OCI-LY1 (cell line): ENCODE results near the gene SSH2.

Source experiments
- H2AFZ ChIP-seq: fragments of 200-600 bp; sonication (generic), shearing (Covaris generic); 2 replicates; pipeline ENCODE4 v1.6.0; 2014; ENCODE audit warnings: antibody characterized with exemption, mild to moderate bottlenecking, low read length
- H3F3A ChIP-seq: fragments of 200-600 bp; sonication (generic), shearing (Covaris generic); 2 replicates; pipeline ENCODE4 v1.6.0; 2014; ENCODE audit warnings: mild to moderate bottlenecking, antibody characterized with exemption, low read length, moderate library complexity; ENCODE audit not compliant: insufficient read depth
- H3K27ac ChIP-seq: fragments of 200-600 bp; sonication (generic); 2 replicates; pipeline ENCODE4 v1.5.1; 2014; ENCODE audit warnings: low read length, mixed run types, mild to moderate bottlenecking, low read depth; ENCODE audit not compliant: poor library complexity, severe bottlenecking
- H3K27me3 ChIP-seq: fragments of 200-600 bp; sonication (generic); 2 replicates; pipeline ENCODE4 v1.6.0; 2014; ENCODE audit warnings: antibody characterized with exemption, mild to moderate bottlenecking, low read length, moderate library complexity; ENCODE audit not compliant: insufficient read depth
- H3K36me3 ChIP-seq: fragments of 200-600 bp; sonication (generic); 2 replicates; pipeline ENCODE4 v1.6.1; 2014; ENCODE audit warnings: mild to moderate bottlenecking, antibody characterized with exemption, low read length, moderate library complexity, mixed read lengths; ENCODE audit not compliant: insufficient read depth
- H3K4me1 ChIP-seq: fragments of 200-600 bp; sonication (generic); 2 replicates; pipeline ENCODE4 v1.5.1; 2014; ENCODE audit warnings: mild to moderate bottlenecking, low read length, moderate library complexity; ENCODE audit not compliant: insufficient read depth, severe bottlenecking
- H3K4me2 ChIP-seq: fragments of 200-600 bp; sonication (generic), shearing (Covaris generic); 2 replicates; pipeline ENCODE4 v1.6.1; 2014; ENCODE audit warnings: low read length
- H3K4me3 ChIP-seq: fragments of 200-600 bp; sonication (generic); 2 replicates; pipeline ENCODE4 v1.5.1; 2014; ENCODE audit warnings: low read length, low read depth, mild to moderate bottlenecking, mixed read lengths; ENCODE audit not compliant: poor library complexity, severe bottlenecking
- H3K79me2 ChIP-seq: fragments of 200-600 bp; shearing (Covaris generic); 2 replicates; pipeline ENCODE4 v1.6.1; 2016; ENCODE audit warnings: mixed run types, low read length, mixed read lengths; ENCODE audit not compliant: insufficient read depth
- H3K9ac ChIP-seq: fragments of 200-600 bp; sonication (generic), shearing (Covaris generic); 2 replicates; pipeline ENCODE4 v1.6.1; 2014; ENCODE audit warnings: mild to moderate bottlenecking, low read length, mixed read lengths
- H3K9me2 ChIP-seq: fragments of 200-600 bp; sonication (generic), shearing (Covaris generic); 2 replicates; pipeline ENCODE4 v1.6.1; 2014; ENCODE audit warnings: low read depth, mild to moderate bottlenecking, low read length, mixed read lengths
- H3K9me3 ChIP-seq: fragments of 200-600 bp; shearing (Covaris generic); 2 replicates; pipeline ENCODE4 v1.6.1; 2014; ENCODE audit warnings: low read length, mixed read lengths
- H4K20me1 ChIP-seq: fragments of 200-600 bp; sonication (generic), shearing (Covaris generic); 2 replicates; pipeline ENCODE4 v1.6.0; 2016; ENCODE audit warnings: mild to moderate bottlenecking, low read length; ENCODE audit not compliant: insufficient read depth
- EZH2 ChIP-seq: fragments of 200-600 bp; sonication (generic), shearing (Covaris generic); IDR thresholded peaks from 2 replicates; pipeline ENCODE4 v1.8.0; 2017; ENCODE audit warnings: borderline replicate concordance, mixed run types, mild to moderate bottlenecking, antibody characterized with exemption, low read length, moderate library complexity, mixed read lengths
- TF ChIP-seq, protein P1 (sequence below): fragments of 200-600 bp; sonication (generic), shearing (Covaris generic); IDR thresholded peaks from 2 replicates; pipeline ENCODE4 v1.5.1; 2017; ENCODE audit warnings: mild to moderate bottlenecking, antibody characterized with exemption, low read length, moderate library complexity, mixed read lengths

The SSH2 gene

DNA sequence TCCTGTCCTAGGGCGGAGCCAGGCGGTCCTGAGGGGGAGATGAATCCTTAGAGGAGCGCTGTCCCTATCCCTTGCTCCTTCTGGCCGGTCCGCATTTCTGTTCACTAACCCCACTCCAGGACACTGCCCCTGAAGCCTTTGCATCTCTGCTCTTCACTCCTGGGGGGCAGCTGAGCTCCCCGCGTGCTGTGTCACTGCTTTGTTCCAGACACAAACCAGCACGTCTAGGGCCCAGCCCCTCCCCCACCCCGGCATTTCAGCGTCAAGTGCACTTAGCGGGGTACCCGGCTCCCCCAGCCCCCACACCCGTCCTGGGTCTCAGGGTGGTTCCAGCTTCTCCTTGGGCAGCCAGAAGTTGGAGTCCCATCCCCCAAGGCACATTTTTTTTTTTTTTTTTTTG, 316.2 kb downstream of the SSH2 start:
- Histone ChIP-seq H3K27ac (no peak overlapping the region), H3K9me2 (no peaks in the 10 kb centered on the region), H3K36me3 (no peaks in the 10 kb centered on the region), H3K4me1 (peaks cover 57% of the 10 kb centered on the region), H3K4me2 (peak overlapping the region; percentile 82), H3K9me3 (no peaks in the 10 kb centered on the region), H4K20me1 (no peaks in the 10 kb centered on the region), H3F3A (no peaks in the 10 kb centered on the region), H3K4me3 (peak overlapping the region; percentile 58), H2AFZ (no peak overlapping the region), H3K9ac (peak overlapping the region; percentile 43; the same call in 1 of the 2 replicates), H3K79me2 (no peaks in the 10 kb centered on the region), H3K27me3 (peaks cover 4% of the 10 kb centered on the region; the same call in 1 of the 2 replicates)
- TF ChIP-seq, protein P1, sequence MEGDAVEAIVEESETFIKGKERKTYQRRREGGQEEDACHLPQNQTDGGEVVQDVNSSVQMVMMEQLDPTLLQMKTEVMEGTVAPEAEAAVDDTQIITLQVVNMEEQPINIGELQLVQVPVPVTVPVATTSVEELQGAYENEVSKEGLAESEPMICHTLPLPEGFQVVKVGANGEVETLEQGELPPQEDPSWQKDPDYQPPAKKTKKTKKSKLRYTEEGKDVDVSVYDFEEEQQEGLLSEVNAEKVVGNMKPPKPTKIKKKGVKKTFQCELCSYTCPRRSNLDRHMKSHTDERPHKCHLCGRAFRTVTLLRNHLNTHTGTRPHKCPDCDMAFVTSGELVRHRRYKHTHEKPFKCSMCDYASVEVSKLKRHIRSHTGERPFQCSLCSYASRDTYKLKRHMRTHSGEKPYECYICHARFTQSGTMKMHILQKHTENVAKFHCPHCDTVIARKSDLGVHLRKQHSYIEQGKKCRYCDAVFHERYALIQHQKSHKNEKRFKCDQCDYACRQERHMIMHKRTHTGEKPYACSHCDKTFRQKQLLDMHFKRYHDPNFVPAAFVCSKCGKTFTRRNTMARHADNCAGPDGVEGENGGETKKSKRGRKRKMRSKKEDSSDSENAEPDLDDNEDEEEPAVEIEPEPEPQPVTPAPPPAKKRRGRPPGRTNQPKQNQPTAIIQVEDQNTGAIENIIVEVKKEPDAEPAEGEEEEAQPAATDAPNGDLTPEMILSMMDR = no peak
- TF ChIP-seq EZH2 = no peak

DNA sequence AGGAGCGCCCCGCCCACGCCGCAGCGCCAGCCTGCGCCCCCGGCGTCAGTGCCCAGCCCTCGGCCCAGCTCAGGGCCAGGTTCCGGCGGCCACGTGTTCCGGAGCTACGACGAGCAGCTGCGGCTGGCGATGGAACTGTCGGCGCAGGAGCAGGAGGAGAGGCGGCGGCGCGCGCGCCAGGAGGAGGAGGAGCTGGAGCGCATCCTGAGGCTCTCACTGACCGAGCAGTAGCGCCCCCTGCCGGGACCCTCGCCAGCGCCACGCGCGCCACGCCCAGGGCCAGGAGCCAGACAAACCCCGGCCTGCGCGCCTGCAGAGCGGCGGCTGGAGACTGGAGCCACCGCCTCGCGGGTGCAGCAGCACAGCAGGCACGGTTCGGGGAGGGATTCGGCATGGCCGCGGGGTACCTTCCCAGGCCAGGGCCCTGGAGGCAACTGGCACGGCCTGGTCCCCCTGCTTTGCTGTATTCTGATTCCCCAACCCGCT, 316.6 kb downstream of the SSH2 start:
- Histone ChIP-seq H3K36me3 (no peaks in the 10 kb centered on the region), H3F3A (no peaks in the 10 kb centered on the region), H3K4me3 (peak overlapping the region; percentile 58), H3K4me1 (peaks cover 60% of the 10 kb centered on the region), H3K27me3 (peaks cover 4% of the 10 kb centered on the region; the same call in 1 of the 2 replicates), H3K9me3 (no peaks in the 10 kb centered on the region), H3K79me2 (no peaks in the 10 kb centered on the region), H3K4me2 (peak overlapping the region; percentile 82), H4K20me1 (no peaks in the 10 kb centered on the region), H3K9ac (peak overlapping the region; percentile 43; the same call in 1 of the 2 replicates), H2AFZ (no peak overlapping the region), H3K9me2 (no peaks in the 10 kb centered on the region), H3K27ac (no peak overlapping the region)
- TF ChIP-seq, protein P1 = peak; percentile 81
- no peak for TF ChIP-seq EZH2

- peak overlapping the region; percentile 82 for H3K4me2 ChIP-seq
- no peak overlapping the region for H2AFZ ChIP-seq
Measured at GRCh38 chr17:29612404-29613280, 317.4 kb downstream of the SSH2 start.

More at GRCh38 chr17:29612404-29613280, 317.4 kb downstream of the SSH2 start:
- Histone ChIP-seq H3K27me3 (peaks cover 4% of the 10 kb centered on the region; the same call in 1 of the 2 replicates), H3K4me3 (peak overlapping the region; percentile 58), H4K20me1 (no peaks in the 10 kb centered on the region), H3K27ac (no peak overlapping the region), H3K4me1 (peaks cover 60% of the 10 kb centered on the region), H3F3A (no peaks in the 10 kb centered on the region), H3K9ac (peak overlapping the region; percentile 36; the same call in 1 of the 2 replicates), H3K9me3 (no peaks in the 10 kb centered on the region), H3K79me2 (no peaks in the 10 kb centered on the region), H3K9me2 (no peaks in the 10 kb centered on the region), H3K36me3 (no peaks in the 10 kb centered on the region)
- TF ChIP-seq, protein P1 = no peak
- no peak for TF ChIP-seq EZH2
